ENCODE results near the gene MED15.

Gene MED15

GRCh38 chr22:20507253-20508066 is at the start of gene MED15:
Gene MED15 (plus strand): TSS chr22:20507610. CDS start chr22:20507679, 69 bp downstream.
- H3K27me3 ChIP-seq, result no peaks in the 10 kb centered on the region
- H3K36me3 ChIP-seq, result no peaks in the 10 kb centered on the region
- peaks cover 0 to 44% (median 38%) of the 10 kb centered on the region in 4 donors for H3K4me1 ChIP-seq
- H3K4me3 ChIP-seq, result peak within 1 kb of the TSS; percentile 77 to 95
- intact Hi-C loops (cut with DNase I; ENCODE audit: low total_unique reads), result no loop called here
- no peaks in the 10 kb centered on the region for H3K9me3 ChIP-seq
- peak within 1 kb of the TSS; percentile 97 to 99 for H3K27ac ChIP-seq
- TF ChIP-seq CTCF (IDR thresholded peaks at IDR 0.05), result no peak
- DNase-seq, result peak; percentile 91 to 95

GRCh38 chr22:20458530-20459151 is 48.8 kb upstream of the MED15 start:
- H3K27me3 ChIP-seq, result no peaks in the 10 kb centered on the region
- H3K9me3 ChIP-seq, result no peaks in the 10 kb centered on the region
- no peak for TF ChIP-seq CTCF (IDR thresholded peaks at IDR 0.05)
- peaks cover 0 to 23% (median 7%) of the 10 kb centered on the region in 3 donors for H3K36me3 ChIP-seq
- intact Hi-C loops (cut with DNase I; ENCODE audit: low total_unique reads), result no loop called here
- H3K4me3 ChIP-seq, result no peak overlapping the region
- no peak for DNase-seq
- H3K4me1 ChIP-seq, result no peaks in the 10 kb centered on the region
- no peak overlapping the region for H3K27ac ChIP-seq

GRCh38 chr22:20459152-20459542 is 48.3 kb upstream of the MED15 start:
- H3K4me3 ChIP-seq, result no peak overlapping the region
- H3K9me3 ChIP-seq, result no peaks in the 10 kb centered on the region
- no peak for TF ChIP-seq CTCF (IDR thresholded peaks at IDR 0.05)
- intact Hi-C loops (cut with DNase I; ENCODE audit: low total_unique reads), result no loop called here
- DNase-seq, result no peak
- peaks cover 0 to 28% (median 5%) of the 10 kb centered on the region in 3 donors for H3K36me3 ChIP-seq
- H3K27me3 ChIP-seq, result no peaks in the 10 kb centered on the region
- no peak overlapping the region for H3K27ac ChIP-seq
- peaks cover 0 to 2% (median 0%) of the 10 kb centered on the region in 4 donors for H3K4me1 ChIP-seq

- H3K4me3 ChIP-seq, result no peak overlapping the region
These were observed 47.5 kb upstream of the MED15 start for GRCh38 chr22:20459862-20460261.

More at GRCh38 chr22:20459862-20460261, 47.5 kb upstream of the MED15 start:
- H3K9me3 ChIP-seq, result no peaks in the 10 kb centered on the region
- no peak for DNase-seq
- no peak for TF ChIP-seq CTCF (IDR thresholded peaks at IDR 0.05)
- H3K27ac ChIP-seq, result no peak overlapping the region
- H3K36me3 ChIP-seq, result peaks cover 0 to 35% (median 7%) of the 10 kb centered on the region in 3 donors
- no peaks in the 10 kb centered on the region for H3K27me3 ChIP-seq
- intact Hi-C loops (cut with DNase I; ENCODE audit: low total_unique reads), result no loop called here
- peaks cover 0 to 2% (median 0%) of the 10 kb centered on the region in 4 donors for H3K4me1 ChIP-seq
